ENCODE measurements around the gene PSMA7. TPM values are rescaled to one million over a fixed set of nuclear protein-coding genes. Genes with fewer than 3 reads are reported as not detected.

The PSMA7 gene
- total RNA-seq, 2 donors from 2014 or later: 174 to 176 TPM

DNA sequence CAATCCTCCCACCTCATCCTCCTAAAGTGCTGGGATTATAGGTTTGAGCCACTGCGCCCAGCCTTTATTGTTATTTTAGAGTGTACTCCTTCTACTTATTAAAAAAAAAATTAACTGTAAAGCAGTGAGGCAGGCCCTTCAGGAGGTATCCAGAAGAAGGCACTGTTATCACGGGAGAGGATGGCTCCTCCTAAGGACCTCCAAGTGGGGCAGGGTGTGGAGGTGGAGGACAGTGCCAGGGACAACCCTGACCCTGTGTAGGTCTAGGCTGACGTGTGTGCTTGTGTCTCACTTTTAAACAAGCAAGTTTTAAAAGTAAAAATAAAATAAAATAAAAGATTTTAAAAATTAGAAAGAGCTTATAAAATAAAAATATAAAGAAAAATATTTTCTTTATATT lies 53.8 kb downstream of the PSMA7 start:
- no peaks in the 10 kb centered on the region for H3K36me3 ChIP-seq (replicated peaks in 1 of 2; ENCODE audit: insufficient read depth in 1 of 2, low read depth in 2 of 2)
- ATAC-seq (no peak), DNase-seq (no peak)
- no peaks in the 10 kb centered on the region for H3K4me1 ChIP-seq
- intact Hi-C loops (cut with DNase I): no loop called here
- TF ChIP-seq, protein P1, sequence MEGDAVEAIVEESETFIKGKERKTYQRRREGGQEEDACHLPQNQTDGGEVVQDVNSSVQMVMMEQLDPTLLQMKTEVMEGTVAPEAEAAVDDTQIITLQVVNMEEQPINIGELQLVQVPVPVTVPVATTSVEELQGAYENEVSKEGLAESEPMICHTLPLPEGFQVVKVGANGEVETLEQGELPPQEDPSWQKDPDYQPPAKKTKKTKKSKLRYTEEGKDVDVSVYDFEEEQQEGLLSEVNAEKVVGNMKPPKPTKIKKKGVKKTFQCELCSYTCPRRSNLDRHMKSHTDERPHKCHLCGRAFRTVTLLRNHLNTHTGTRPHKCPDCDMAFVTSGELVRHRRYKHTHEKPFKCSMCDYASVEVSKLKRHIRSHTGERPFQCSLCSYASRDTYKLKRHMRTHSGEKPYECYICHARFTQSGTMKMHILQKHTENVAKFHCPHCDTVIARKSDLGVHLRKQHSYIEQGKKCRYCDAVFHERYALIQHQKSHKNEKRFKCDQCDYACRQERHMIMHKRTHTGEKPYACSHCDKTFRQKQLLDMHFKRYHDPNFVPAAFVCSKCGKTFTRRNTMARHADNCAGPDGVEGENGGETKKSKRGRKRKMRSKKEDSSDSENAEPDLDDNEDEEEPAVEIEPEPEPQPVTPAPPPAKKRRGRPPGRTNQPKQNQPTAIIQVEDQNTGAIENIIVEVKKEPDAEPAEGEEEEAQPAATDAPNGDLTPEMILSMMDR (IDR thresholded peaks at IDR 0.05): no peak
- no peak for TF ChIP-seq POLR2A (IDR thresholded peaks at IDR 0.05)
- no peak overlapping the region for H3K27ac ChIP-seq
- no peak overlapping the region for H3K4me3 ChIP-seq
- no peaks in the 10 kb centered on the region for H3K27me3 ChIP-seq
- 53 to 57% methylated on average over 3 of the region's 3 CpGs for WGBS, 2 donors
- H3K9me3 ChIP-seq: no peaks in the 10 kb centered on the region

DNA sequence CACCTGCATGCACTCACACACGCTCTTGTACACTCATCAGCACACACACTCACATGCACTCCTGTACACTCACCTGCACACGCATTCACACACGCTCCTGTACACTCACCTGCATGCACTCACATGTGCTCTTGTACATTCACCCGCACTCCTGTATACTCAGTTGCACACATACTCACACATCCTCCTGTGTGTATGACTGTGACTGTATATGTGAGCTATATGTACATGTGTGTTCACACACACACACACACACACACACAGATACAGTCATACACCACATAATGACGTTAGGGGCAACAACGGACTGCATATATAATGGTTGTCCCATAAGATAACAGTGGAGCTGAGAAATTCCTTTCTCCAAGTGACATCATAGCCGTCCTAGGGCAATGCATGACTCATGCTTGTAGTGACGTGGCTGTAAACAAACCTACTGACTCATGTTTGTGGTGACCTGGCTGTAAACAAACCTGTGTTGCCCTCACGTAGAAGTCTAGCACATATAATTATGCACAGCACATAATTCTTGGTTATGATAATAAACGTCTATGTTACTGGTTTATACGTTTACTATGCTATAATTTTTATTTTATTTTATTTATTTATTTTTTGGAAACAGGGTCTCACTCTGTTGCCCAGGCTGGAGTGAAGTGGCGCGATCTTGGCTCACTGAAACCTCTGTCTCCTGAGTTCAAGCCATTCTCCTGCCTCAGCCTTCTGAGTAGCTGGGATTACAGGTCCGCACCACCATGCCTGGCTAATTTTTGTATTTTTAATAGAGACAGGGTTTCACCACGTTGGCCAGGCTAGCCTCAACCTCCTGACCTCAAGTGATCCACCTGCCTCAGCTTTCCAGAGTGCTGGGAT lies 54.7 kb downstream of the PSMA7 start:
- DNase-seq (peak in 2 of 4 donors; percentile 38 to 40), ATAC-seq (peak; percentile 45)
- Histone ChIP-seq H3K9me3 (no peaks in the 10 kb centered on the region), H3K27ac (no peak overlapping the region), H3K4me3 (no peak overlapping the region), H3K27me3 (no peaks in the 10 kb centered on the region), H3K4me1 (no peaks in the 10 kb centered on the region), H3K36me3 (replicated peaks in 1 of 2; ENCODE audit: insufficient read depth in 1 of 2, low read depth in 2 of 2) (no peaks in the 10 kb centered on the region)
- intact Hi-C loops (cut with DNase I): no loop called here
- 58 to 59% methylated on average over 14 to 15 of the region's 15 CpGs for WGBS, 2 donors
- no peak for TF ChIP-seq POLR2A (IDR thresholded peaks at IDR 0.05)
- TF ChIP-seq, protein P1 (IDR thresholded peaks at IDR 0.05): peak in 1 of 7 experiments; percentile 5

DNA sequence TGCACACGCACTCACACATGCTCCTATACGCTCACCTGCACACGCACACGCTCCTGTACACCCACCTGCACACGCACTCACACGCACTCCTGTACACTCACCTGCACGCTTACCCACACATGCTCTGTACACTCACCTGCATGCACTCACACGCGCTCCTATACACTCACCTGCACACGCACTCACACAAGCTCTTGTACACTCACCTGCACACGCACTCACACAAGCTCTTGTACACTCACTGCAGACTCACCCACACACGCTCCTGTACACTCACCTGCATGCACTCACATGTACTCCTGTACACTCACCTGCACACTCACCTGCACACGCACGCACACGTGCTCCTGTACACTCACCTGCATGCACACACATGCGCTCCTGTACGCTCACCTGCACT lies 55.6 kb downstream of the PSMA7 start:
- Histone ChIP-seq H3K36me3 (replicated peaks in 1 of 2; ENCODE audit: insufficient read depth in 1 of 2, low read depth in 2 of 2) (no peaks in the 10 kb centered on the region), H3K27me3 (no peaks in the 10 kb centered on the region), H3K9me3 (no peaks in the 10 kb centered on the region), H3K4me3 (no peak overlapping the region), H3K27ac (no peak overlapping the region), H3K4me1 (no peaks in the 10 kb centered on the region)
- DNase-seq: no peak
- ATAC-seq: no peak
- TF ChIP-seq, protein P1 (IDR thresholded peaks at IDR 0.05): no peak
- TF ChIP-seq POLR2A (IDR thresholded peaks at IDR 0.05): no peak
- intact Hi-C loops (cut with DNase I): no loop called here
- WGBS, 2 donors: 86 to 88% methylated on average over 17 of the region's 17 CpGs

DNA sequence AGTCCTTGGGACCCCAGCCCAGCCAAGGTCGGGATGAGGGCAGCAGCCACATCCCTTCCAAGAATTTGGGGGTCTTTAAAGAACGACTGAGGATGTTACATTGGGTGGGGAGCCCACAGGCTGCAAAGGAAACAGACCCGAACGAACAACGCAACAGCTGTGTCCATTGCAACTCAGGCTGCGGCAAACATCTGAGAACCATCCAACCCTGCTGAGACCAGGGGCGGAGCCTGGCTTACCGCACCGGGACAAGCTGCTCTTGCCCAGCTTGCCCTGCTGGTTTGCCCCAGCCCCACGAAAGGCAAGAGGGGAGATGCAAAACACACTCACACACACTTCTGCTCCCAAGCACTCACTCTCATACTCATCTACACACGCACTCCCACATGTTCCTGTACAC lies 56.0 kb downstream of the PSMA7 start:
- Histone ChIP-seq H3K4me3 (no peak overlapping the region), H3K27me3 (no peaks in the 10 kb centered on the region), H3K4me1 (no peaks in the 10 kb centered on the region), H3K36me3 (replicated peaks in 1 of 2; ENCODE audit: insufficient read depth in 1 of 2, low read depth in 2 of 2) (no peaks in the 10 kb centered on the region), H3K27ac (no peak overlapping the region), H3K9me3 (no peaks in the 10 kb centered on the region)
- ATAC-seq (no peak), DNase-seq (peak in 2 of 4 donors; percentile 19 to 26)
- intact Hi-C loops (cut with DNase I): no loop called here
- TF ChIP-seq, protein P1 (IDR thresholded peaks at IDR 0.05): no peak
- TF ChIP-seq POLR2A (IDR thresholded peaks at IDR 0.05): no peak
- 24 to 34% methylated on average over 11 of the region's 11 CpGs for WGBS, 2 donors

Other genes starting within 250 kb of the PSMA7 start
- 10 to 100 TPM; 12.7 to 29.0 TPM for gene TAF4, start 77.5 kb downstream of the PSMA7 start, total RNA-seq
- 10 to 100 TPM; 11.5 to 12.2 TPM for gene LSM14B, start 20.9 kb downstream of the PSMA7 start, total RNA-seq
- gene SS18L1, start 375 bp upstream of the PSMA7 start, total RNA-seq: 10 to 100 TPM; 11.4 to 14.5 TPM
- 10 to 100 TPM in 1 of 2 donors, 1 to 10 TPM in 1; 8.8 to 16.5 TPM for gene MTG2, start 39.6 kb upstream of the PSMA7 start, total RNA-seq
- under 1 TPM in 1 of 2 donors, not detected in 1; 0.33 TPM for gene HRH3, start 76.9 kb upstream of the PSMA7 start, total RNA-seq
- gene OSBPL2, start 95.1 kb upstream of the PSMA7 start, total RNA-seq: 10 to 100 TPM; 54.5 to 71.9 TPM
- gene ADRM1, start 159.6 kb upstream of the PSMA7 start, total RNA-seq: 100 to 1,000 TPM in 1 of 2 donors, 10 to 100 TPM in 1; 79.9 to 104 TPM
- 100 to 1,000 TPM; 115 to 185 TPM for gene LAMA5, start 223.9 kb upstream of the PSMA7 start, total RNA-seq
- 100 to 1,000 TPM; 654 to 656 TPM for gene RPS21, start 243.7 kb upstream of the PSMA7 start, total RNA-seq

Data from body of pancreas (tissue), 4 donors.